ENCODE results near the gene CD80. TPM values are rescaled to one million over a fixed set of nuclear protein-coding genes. Genes with fewer than 3 reads are reported as not detected.

CD80 gene
- total RNA-seq = 10 to 100 TPM; 27.1 to 29.5 TPM

GRCh38 chr3:119559441-119559963, at the start of gene CD80:
Gene CD80 (minus strand): TSS chr3:119559614. CDS start chr3:119557728, 1,886 bp downstream.
- Mint-ChIP-seq H3K27me3 (no peaks in the 10 kb centered on the region), H3K27ac (peak within 1 kb of the TSS; percentile 80), H3K4me1 (peaks cover 70% of the 10 kb centered on the region), H3K9me3 (no peaks in the 10 kb centered on the region), H3K36me3 (ENCODE audit: low read depth) (peaks cover 44% of the 10 kb centered on the region), H3K4me3 (peak within 1 kb of the TSS; percentile 70)
- ChIA-PET CTCF (interaction anchor here (0.7 to 4.3 kb wide), 22 partner anchors 9 to 168 kb away, joined by 3 to 21 read pairs (median 4); partner anchors contain the start of genes ADPRH, COX17, TIMMDC1 and TMEM39A), POLR2A (interaction anchor here (0.9 to 6.0 kb wide), 12 partner anchors 14 to 534 kb away, joined by 3 to 32 read pairs (median 5); partner anchors contain the start of genes ADPRH, COX17, POGLUT1 and TIMMDC1)
- peak; percentile 87 for DNase-seq

- H3K27me3 Mint-ChIP-seq = peaks cover 27% of the 10 kb centered on the region
- ChIA-PET CTCF (no interaction called here), POLR2A (interaction anchor here (0.8 kb wide), 1 partner anchor 9 kb away, joined by 3 read pairs; no protein-coding TSS in a partner anchor)
- H3K36me3 Mint-ChIP-seq (ENCODE audit: low read depth) = no peaks in the 10 kb centered on the region
- peaks cover 9% of the 10 kb centered on the region for H3K4me1 Mint-ChIP-seq
- no peaks in the 10 kb centered on the region for H3K9me3 Mint-ChIP-seq
- no peak for DNase-seq
- no peak overlapping the region for H3K4me3 Mint-ChIP-seq
- no peak overlapping the region for H3K27ac Mint-ChIP-seq
Observed at GRCh38 chr3:119608405-119609000, 49.1 kb upstream of the CD80 start.

- Mint-ChIP-seq H3K9me3 (no peaks in the 10 kb centered on the region), H3K27me3 (peaks cover 17% of the 10 kb centered on the region), H3K4me1 (peaks cover 25% of the 10 kb centered on the region), H3K4me3 (no peak overlapping the region), H3K36me3 (ENCODE audit: low read depth) (no peaks in the 10 kb centered on the region), H3K27ac (no peak overlapping the region)
- POLR2A ChIA-PET = no interaction called here
- DNase-seq = no peak
- CTCF ChIA-PET = no interaction called here
Observed at GRCh38 chr3:119604878-119605277, 45.5 kb upstream of the CD80 start.

GRCh38 chr3:119602676-119603075, 43.3 kb upstream of the CD80 start:
- no peak for DNase-seq
- ChIA-PET CTCF (no interaction called here), POLR2A (no interaction called here)
- Mint-ChIP-seq H3K4me1 (peaks cover 43% of the 10 kb centered on the region), H3K9me3 (no peaks in the 10 kb centered on the region), H3K4me3 (no peak overlapping the region), H3K36me3 (ENCODE audit: low read depth) (no peaks in the 10 kb centered on the region), H3K27me3 (peaks cover 3% of the 10 kb centered on the region), H3K27ac (no peak overlapping the region)

GRCh38 chr3:119601154-119601553, 41.7 kb upstream of the CD80 start:
- H3K9me3 Mint-ChIP-seq = no peaks in the 10 kb centered on the region
- ChIA-PET POLR2A (interaction anchor here (1.9 to 3.1 kb wide), 3 partner anchors 42 to 103 kb away, joined by 6 to 18 read pairs (median 14); partner anchors contain the start of genes CD80, COX17 and TIMMDC1), CTCF (interaction anchor here (0.6 to 2.2 kb wide), 9 partner anchors 13 to 142 kb away, joined by 3 to 19 read pairs (median 4); partner anchors contain the start of gene CD80)
- H3K36me3 Mint-ChIP-seq (ENCODE audit: low read depth) = no peaks in the 10 kb centered on the region
- H3K4me3 Mint-ChIP-seq = no peak overlapping the region
- DNase-seq = no peak
- H3K27me3 Mint-ChIP-seq = no peaks in the 10 kb centered on the region
- peak overlapping the region; percentile 20 for H3K27ac Mint-ChIP-seq
- H3K4me1 Mint-ChIP-seq = peaks cover 52% of the 10 kb centered on the region

GRCh38 chr3:119600732-119601131, 41.3 kb upstream of the CD80 start:
- POLR2A ChIA-PET = interaction anchor here (0.6 to 3.1 kb wide), 4 partner anchors 42 to 102 kb away, joined by 3 to 18 read pairs (median 10); partner anchors contain the start of genes CD80, COX17 and TIMMDC1
- Mint-ChIP-seq H3K36me3 (ENCODE audit: low read depth) (no peaks in the 10 kb centered on the region), H3K27me3 (no peaks in the 10 kb centered on the region), H3K4me3 (no peak overlapping the region), H3K4me1 (peaks cover 56% of the 10 kb centered on the region), H3K27ac (peak overlapping the region; percentile 62), H3K9me3 (no peaks in the 10 kb centered on the region)
- peak; percentile 60 for DNase-seq
- CTCF ChIA-PET = interaction anchor here (0.6 to 2.2 kb wide), 14 partner anchors 13 to 382 kb away, joined by 3 to 19 read pairs (median 4); partner anchors contain the start of genes ADPRH, CD80 and TIMMDC1

GRCh38 chr3:119599558-119600174, 40.3 kb upstream of the CD80 start:
- no peaks in the 10 kb centered on the region for H3K9me3 Mint-ChIP-seq
- no peaks in the 10 kb centered on the region for H3K36me3 Mint-ChIP-seq (ENCODE audit: low read depth)

GRCh38 chr3:119598410-119599098, 39.1 kb upstream of the CD80 start:
- ChIA-PET CTCF (interaction anchor here (1.0 kb wide), 1 partner anchor 59 kb away, joined by 4 read pairs; no protein-coding TSS in a partner anchor), POLR2A (interaction anchor here (0.7 to 3.1 kb wide), 4 partner anchors 19 to 78 kb away, joined by 3 to 18 read pairs (median 8); partner anchors contain the start of genes ADPRH, CD80 and COX17)
- peaks cover 48% of the 10 kb centered on the region for H3K4me1 Mint-ChIP-seq
- H3K27me3 Mint-ChIP-seq = no peaks in the 10 kb centered on the region
- peak overlapping the region; percentile 61 for H3K27ac Mint-ChIP-seq
- H3K4me3 Mint-ChIP-seq = no peak overlapping the region
- H3K9me3 Mint-ChIP-seq = no peaks in the 10 kb centered on the region
- H3K36me3 Mint-ChIP-seq (ENCODE audit: low read depth) = no peaks in the 10 kb centered on the region
- DNase-seq = no peak

More at GRCh38 chr3:119599558-119600174, 40.3 kb upstream of the CD80 start:
- Mint-ChIP-seq H3K4me1 (peaks cover 53% of the 10 kb centered on the region), H3K27ac (peak overlapping the region; percentile 61), H3K4me3 (no peak overlapping the region), H3K27me3 (no peaks in the 10 kb centered on the region)
- CTCF ChIA-PET = interaction anchor here (0.8 to 2.2 kb wide), 8 partner anchors 12 to 143 kb away, joined by 3 to 19 read pairs (median 4); partner anchors contain the start of gene ADPRH
- POLR2A ChIA-PET = interaction anchor here (0.7 to 3.1 kb wide), 7 partner anchors 9 to 101 kb away, joined by 3 to 18 read pairs (median 3); partner anchors contain the start of genes ADPRH, CD80, COX17 and TIMMDC1
- no peak for DNase-seq

GRCh38 chr3:119597548-119598288, 38.3 kb upstream of the CD80 start, which contains the start of gene PLA1A:
Gene PLA1A (plus strand): TSS chr3:119597885. CDS start chr3:119597914, 29 bp downstream.
- H3K4me1 Mint-ChIP-seq = peaks cover 46% of the 10 kb centered on the region
- ChIA-PET POLR2A (no interaction called here), CTCF (no interaction called here)
- no peak for DNase-seq
- H3K4me3 Mint-ChIP-seq = no peak within 1 kb of the TSS
- H3K27ac Mint-ChIP-seq = peak within 1 kb of the TSS; percentile 61
- peaks cover 3% of the 10 kb centered on the region for H3K27me3 Mint-ChIP-seq
- no peaks in the 10 kb centered on the region for H3K36me3 Mint-ChIP-seq (ENCODE audit: low read depth)
- no peaks in the 10 kb centered on the region for H3K9me3 Mint-ChIP-seq

- CTCF ChIA-PET = interaction anchor here (1.5 kb wide), 1 partner anchor 84 kb away, joined by 4 read pairs; no protein-coding TSS in a partner anchor
- no peak for DNase-seq
- peaks cover 3% of the 10 kb centered on the region for H3K27me3 Mint-ChIP-seq
- no peaks in the 10 kb centered on the region for H3K36me3 Mint-ChIP-seq (ENCODE audit: low read depth)
- H3K4me3 Mint-ChIP-seq = no peak overlapping the region
- peaks cover 46% of the 10 kb centered on the region for H3K4me1 Mint-ChIP-seq
- no peak overlapping the region for H3K27ac Mint-ChIP-seq
- no peaks in the 10 kb centered on the region for H3K9me3 Mint-ChIP-seq
- POLR2A ChIA-PET = no interaction called here
Observed at GRCh38 chr3:119596398-119596797, 37.0 kb upstream of the CD80 start.

- no peak overlapping the region for H3K4me3 Mint-ChIP-seq
- peaks cover 3% of the 10 kb centered on the region for H3K36me3 Mint-ChIP-seq (ENCODE audit: low read depth)
- no peak overlapping the region for H3K27ac Mint-ChIP-seq
- H3K4me1 Mint-ChIP-seq = peaks cover 41% of the 10 kb centered on the region
- POLR2A ChIA-PET = no interaction called here
- CTCF ChIA-PET = interaction anchor here (1.5 kb wide), 1 partner anchor 85 kb away, joined by 4 read pairs; no protein-coding TSS in a partner anchor
- peaks cover 3% of the 10 kb centered on the region for H3K27me3 Mint-ChIP-seq
- H3K9me3 Mint-ChIP-seq = peaks cover 2% of the 10 kb centered on the region
- DNase-seq = no peak
Observed at GRCh38 chr3:119595639-119596334, 36.4 kb upstream of the CD80 start.
